Mucosa of stomach (tissue), 1 donor: ENCODE data around the gene MYH7.

Experiments used
- H3K27me3 ChIP-seq: one replicate; pipeline ENCODE4 v1.7.0; 2013; ENCODE audit warnings: mild to moderate bottlenecking, low read length; ENCODE audit not compliant: control insufficient read depth, insufficient read depth
- H3K36me3 ChIP-seq: one replicate; pipeline ENCODE4 v1.7.0; 2013; ENCODE audit warnings: low read length; ENCODE audit not compliant: control insufficient read depth, insufficient read depth
- H3K4me1 ChIP-seq: one replicate; pipeline ENCODE4 v1.7.0; 2013; ENCODE audit warnings: mild to moderate bottlenecking, low read length; ENCODE audit not compliant: control insufficient read depth, insufficient read depth
- H3K4me3 ChIP-seq: one replicate; pipeline ENCODE4 v1.7.0; 2013; ENCODE audit warnings: low read length
- H3K9ac ChIP-seq: one replicate; pipeline ENCODE4 v1.7.0; 2013; ENCODE audit warnings: mild to moderate bottlenecking, low read length, moderate library complexity
- H3K9me3 ChIP-seq: one replicate; pipeline ENCODE4 v1.7.0; 2013; ENCODE audit warnings: mild to moderate bottlenecking, low read length, moderate library complexity; ENCODE audit not compliant: control insufficient read depth
- donor health status: Pancreatic carcinoma.

Gene MYH7

DNA sequence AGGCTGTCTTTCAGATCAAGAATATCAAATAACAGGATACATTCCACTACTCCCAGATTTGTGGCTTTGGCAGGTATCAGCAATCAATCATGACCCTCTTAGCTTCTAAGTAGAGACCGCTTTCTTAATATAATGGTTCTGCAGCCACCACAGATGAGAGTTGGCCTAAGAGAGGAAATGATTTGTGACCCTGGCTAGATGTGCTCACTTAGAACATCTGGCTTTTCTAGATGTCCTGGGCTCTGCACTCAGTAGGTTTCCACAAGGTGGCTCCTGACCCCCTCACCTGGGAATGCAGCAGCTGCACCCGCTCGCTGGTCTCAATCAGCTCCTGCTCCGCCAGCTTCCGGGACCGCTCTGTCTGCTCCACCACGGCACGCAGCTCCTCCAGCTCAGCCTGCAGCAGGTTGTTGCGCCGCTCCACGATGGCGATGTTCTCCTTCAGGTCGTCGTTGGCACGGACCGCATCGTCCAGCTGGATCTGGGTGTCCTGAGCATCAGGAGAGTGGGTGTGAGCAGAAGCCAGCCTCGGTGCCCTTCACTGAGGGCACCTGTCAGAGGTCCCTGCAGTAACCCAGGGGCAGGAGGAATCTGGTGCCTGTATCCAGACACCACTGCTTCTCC, 49.7 kb downstream of the MYH7 start:
- Histone ChIP-seq H3K9me3 (no peaks in the 10 kb centered on the region), H3K27me3 (no peaks in the 10 kb centered on the region), H3K4me1 (no peaks in the 10 kb centered on the region), H3K36me3 (no peaks in the 10 kb centered on the region), H3K4me3 (no peak overlapping the region), H3K9ac (no peak overlapping the region)

DNA sequence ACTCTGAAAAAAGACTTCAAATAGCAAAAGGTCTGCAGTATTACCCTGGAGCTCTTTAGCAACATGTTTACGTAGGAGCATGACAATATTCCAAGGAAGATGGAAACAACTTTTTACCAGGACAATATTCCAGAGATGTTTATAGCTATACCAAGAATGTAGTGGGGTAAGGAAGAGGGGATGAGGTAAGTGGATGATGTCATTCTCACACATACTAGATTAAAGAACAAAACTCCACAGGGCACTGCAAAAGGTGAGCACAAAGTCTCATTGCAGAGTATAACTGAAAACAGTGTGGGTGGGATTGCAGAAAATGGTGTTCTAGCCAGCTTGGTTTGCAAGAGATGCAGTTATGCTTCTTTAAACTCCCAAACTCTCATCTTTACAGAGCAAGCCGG, 50.2 kb downstream of the MYH7 start:
- no peaks in the 10 kb centered on the region for H3K4me1 ChIP-seq
- no peaks in the 10 kb centered on the region for H3K36me3 ChIP-seq
- no peaks in the 10 kb centered on the region for H3K9me3 ChIP-seq
- H3K27me3 ChIP-seq = no peaks in the 10 kb centered on the region
- no peak overlapping the region for H3K4me3 ChIP-seq
- H3K9ac ChIP-seq = no peak overlapping the region

DNA sequence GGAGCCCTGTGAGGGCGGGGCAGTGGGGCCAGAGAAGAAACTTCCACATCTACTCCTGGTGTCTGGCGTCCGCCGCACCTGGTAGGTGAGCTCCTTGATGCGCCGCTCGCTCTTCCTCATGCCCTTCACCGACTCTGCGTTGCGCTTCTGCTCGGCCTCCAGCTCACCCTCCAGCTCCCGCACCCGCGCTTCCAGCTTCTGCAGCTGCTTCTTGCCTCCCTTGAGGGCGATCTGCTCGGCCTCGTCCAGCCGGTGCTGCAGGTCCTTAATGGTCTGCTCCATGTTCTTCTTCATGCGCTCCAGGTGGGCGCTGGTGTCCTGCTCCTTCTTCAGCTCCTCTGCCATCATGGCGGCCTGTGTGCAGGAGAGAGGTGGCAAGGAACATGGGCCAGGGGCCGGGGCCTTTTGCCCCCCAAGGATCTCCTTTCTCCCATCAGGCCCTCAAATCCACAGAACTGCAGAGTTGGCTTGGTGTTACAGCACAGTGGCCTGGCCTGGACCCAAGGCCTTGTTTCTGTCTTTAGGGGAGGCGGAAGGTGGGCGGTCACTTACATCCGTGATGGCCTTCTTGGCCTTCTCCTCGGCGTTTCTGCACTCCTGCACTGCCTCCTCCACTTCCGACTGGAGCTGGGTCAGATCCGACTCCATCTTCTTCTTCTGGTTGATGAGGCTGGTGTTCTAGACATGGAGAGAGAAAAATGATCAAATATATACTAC, 50.9 kb downstream of the MYH7 start:
- no peak overlapping the region for H3K4me3 ChIP-seq
- H3K4me1 ChIP-seq = peaks cover 3% of the 10 kb centered on the region
- H3K36me3 ChIP-seq = no peaks in the 10 kb centered on the region
- no peaks in the 10 kb centered on the region for H3K27me3 ChIP-seq
- no peak overlapping the region for H3K9ac ChIP-seq
- H3K9me3 ChIP-seq = no peaks in the 10 kb centered on the region

- no peak overlapping the region for H3K9ac ChIP-seq
- peaks cover 4% of the 10 kb centered on the region for H3K4me1 ChIP-seq
- H3K9me3 ChIP-seq = no peaks in the 10 kb centered on the region
- H3K36me3 ChIP-seq = no peaks in the 10 kb centered on the region
- H3K4me3 ChIP-seq = no peak overlapping the region
- no peaks in the 10 kb centered on the region for H3K27me3 ChIP-seq
Observed at GRCh38 chr14:23382731-23383440, 52.6 kb downstream of the MYH7 start.

GRCh38 chr14:23382276-23382675, 53.2 kb downstream of the MYH7 start:
- no peak overlapping the region for H3K9ac ChIP-seq
- no peaks in the 10 kb centered on the region for H3K9me3 ChIP-seq
- no peaks in the 10 kb centered on the region for H3K27me3 ChIP-seq
- no peaks in the 10 kb centered on the region for H3K36me3 ChIP-seq
- peaks cover 4% of the 10 kb centered on the region for H3K4me1 ChIP-seq
- no peak overlapping the region for H3K4me3 ChIP-seq

DNA sequence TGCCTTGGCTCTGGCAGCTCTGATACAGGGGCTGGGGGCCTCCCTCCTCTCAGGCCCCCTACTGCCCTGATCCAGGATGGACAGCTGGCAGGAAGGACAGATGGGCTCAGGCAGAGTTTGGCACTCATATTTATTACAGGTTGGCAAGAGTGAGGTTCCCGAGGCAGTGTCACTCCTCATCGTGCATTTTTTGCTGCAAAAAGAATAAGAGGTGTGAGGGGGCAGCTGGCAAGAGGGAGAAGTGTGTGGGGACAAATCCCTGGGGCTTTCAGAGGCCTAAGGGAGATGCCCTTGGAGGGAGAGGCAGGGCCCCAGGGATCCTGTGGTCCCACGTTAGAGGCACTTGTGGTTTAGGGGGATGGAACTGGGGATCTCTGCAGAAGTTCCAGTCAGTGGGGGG, 53.6 kb downstream of the MYH7 start:
- Histone ChIP-seq H3K4me1 (peaks cover 4% of the 10 kb centered on the region), H3K9ac (no peak overlapping the region), H3K27me3 (no peaks in the 10 kb centered on the region), H3K36me3 (no peaks in the 10 kb centered on the region), H3K4me3 (no peak overlapping the region), H3K9me3 (no peaks in the 10 kb centered on the region)

- no peaks in the 10 kb centered on the region for H3K36me3 ChIP-seq
- no peaks in the 10 kb centered on the region for H3K27me3 ChIP-seq
- H3K4me1 ChIP-seq = peaks cover 4% of the 10 kb centered on the region
- no peak overlapping the region for H3K4me3 ChIP-seq
- H3K9ac ChIP-seq = no peak overlapping the region
- no peaks in the 10 kb centered on the region for H3K9me3 ChIP-seq
Observed at GRCh38 chr14:23380976-23381375, 54.5 kb downstream of the MYH7 start.

- no peak overlapping the region for H3K9ac ChIP-seq
- H3K9me3 ChIP-seq = no peaks in the 10 kb centered on the region
- H3K4me1 ChIP-seq = peaks cover 4% of the 10 kb centered on the region
- H3K4me3 ChIP-seq = no peak overlapping the region
- no peaks in the 10 kb centered on the region for H3K27me3 ChIP-seq
- no peaks in the 10 kb centered on the region for H3K36me3 ChIP-seq
Observed at GRCh38 chr14:23380197-23380914, 55.1 kb downstream of the MYH7 start.

GRCh38 chr14:23379366-23380196, 55.9 kb downstream of the MYH7 start:
- H3K9ac ChIP-seq = no peak overlapping the region
- H3K27me3 ChIP-seq = no peaks in the 10 kb centered on the region
- H3K9me3 ChIP-seq = no peaks in the 10 kb centered on the region
- no peak overlapping the region for H3K4me3 ChIP-seq
- H3K36me3 ChIP-seq = no peaks in the 10 kb centered on the region
- peaks cover 4% of the 10 kb centered on the region for H3K4me1 ChIP-seq

GRCh38 chr14:23378612-23379220, 56.7 kb downstream of the MYH7 start:
- no peak overlapping the region for H3K4me3 ChIP-seq
- no peaks in the 10 kb centered on the region for H3K9me3 ChIP-seq
- H3K27me3 ChIP-seq = no peaks in the 10 kb centered on the region
- H3K36me3 ChIP-seq = no peaks in the 10 kb centered on the region
- H3K9ac ChIP-seq = no peak overlapping the region
- peaks cover 4% of the 10 kb centered on the region for H3K4me1 ChIP-seq
